ENCODE data around the gene SYCE3.
"Not testable (repeated sequence)": the region's sequence is repeated elsewhere in the genome, so short reads cannot be mapped to it uniquely, and the experiment has no call there.

SYCE3 gene

DNA sequence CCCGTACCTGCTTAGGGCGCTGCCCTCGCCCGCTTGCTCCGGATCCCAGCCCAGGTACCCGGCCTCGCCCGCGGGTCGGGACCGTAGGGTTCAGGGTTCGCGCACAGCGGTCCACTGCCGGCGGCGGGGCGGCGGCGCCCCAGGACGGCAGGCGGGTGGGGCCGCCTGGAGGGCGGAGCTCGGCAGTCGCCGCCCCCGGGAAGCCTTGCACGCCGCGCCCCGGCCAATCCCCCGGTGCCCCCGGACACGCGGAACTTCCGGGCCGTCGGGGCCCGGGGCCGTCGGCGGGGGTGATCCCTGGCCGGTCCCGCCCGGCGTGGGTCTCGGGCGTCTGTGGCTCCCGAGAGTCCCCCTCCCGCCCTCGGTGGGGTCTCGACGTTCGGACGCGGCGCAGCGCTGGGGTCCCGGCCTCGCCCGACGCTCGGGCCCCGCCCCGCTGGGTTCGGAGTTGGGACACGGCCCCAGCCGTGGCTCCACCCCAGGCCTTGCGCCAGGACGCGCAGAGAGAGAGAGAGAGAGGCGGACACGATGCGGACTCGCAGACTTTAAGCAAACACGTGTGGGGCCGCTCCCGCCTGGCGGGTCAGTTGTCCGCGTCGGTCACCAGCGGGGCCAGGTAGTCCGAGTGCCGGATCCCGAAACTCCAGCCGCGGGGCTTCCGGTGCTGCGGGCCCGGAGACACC is 32.7 kb downstream of the SYCE3 start, which contains the start of gene TYMP:
Gene TYMP (minus strand): TSS at position 116 of the 683 bp plus-strand sequence. CDS start 303 bp downstream, outside the sequence.
- DNase-seq: peak; percentile 81

- no peak for DNase-seq
Observed at GRCh38 chr22:50529416-50529896, 33.3 kb downstream of the SYCE3 start.

DNA sequence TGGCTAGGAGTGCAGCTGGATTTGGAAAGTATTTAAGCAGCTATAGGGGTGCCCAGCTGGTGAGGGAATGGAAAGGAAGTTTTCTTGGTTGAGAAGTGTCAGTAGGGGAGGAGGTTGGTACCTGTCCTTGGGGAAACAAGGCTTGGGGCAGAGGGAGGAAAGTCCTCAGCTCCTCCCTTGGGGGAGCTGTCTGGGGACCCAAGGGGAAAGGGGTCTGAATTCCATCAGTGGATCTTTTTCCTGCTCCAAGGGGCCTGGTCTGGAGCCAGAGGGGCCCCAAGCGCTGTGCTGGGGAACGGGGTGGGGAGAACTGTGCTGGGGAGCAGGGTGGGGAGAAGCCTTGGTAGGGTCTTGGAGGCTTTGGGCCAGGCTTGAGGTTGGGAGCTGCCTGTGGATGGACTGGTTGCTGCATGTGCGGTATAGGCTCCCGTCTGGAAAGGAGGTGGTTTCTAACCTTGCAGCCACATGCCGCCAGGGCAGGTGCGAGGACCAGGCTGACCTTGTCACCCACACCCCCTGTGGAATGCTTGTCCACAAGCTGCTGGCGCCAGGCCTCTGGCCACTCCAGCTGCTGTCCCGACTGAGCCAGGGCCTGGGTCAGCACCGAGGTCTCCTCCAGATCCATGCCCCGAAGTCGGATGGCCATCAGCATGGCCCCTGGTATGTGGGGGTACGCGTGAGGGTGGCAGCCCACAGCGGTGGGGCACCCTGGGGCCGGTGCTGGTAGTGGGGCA is 33.9 kb downstream of the SYCE3 start:
- DNase-seq: no peak

DNA sequence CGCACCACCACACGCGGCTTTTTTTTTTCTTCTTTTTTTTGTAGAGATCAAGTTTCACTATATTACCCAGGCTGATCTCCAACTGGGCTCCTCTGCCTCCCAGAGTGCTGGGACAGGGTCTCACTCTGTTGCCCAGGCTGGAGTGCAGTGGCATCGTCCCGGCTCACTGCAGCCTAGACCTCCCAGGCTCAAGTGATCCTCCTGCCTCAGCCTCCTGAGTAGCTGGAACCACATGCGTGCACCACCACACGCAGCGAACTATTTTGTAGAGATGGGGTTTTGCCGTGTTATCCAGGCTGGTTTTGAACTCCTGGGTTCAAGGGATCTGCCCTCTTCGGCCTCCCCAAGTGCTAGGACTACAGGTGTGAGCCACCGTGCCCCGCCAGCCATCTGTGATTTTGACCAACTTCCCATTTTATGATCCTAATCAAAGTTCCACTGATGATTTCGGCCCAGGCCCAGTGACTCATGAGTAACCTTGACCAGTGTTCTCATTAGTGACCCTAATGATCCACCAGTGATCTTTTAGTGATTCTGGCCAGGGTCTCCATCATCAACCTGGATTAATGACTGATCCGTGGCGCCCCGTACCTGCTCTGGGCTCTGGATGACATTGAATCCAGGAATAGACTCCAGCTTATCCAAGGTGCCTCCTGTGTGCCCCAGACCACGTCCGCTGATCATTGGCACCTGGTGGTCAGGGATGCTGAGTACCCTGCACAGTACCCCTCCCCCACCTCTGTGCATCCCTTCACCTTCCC is 34.6 kb downstream of the SYCE3 start:
- DNase-seq: no peak

DNA sequence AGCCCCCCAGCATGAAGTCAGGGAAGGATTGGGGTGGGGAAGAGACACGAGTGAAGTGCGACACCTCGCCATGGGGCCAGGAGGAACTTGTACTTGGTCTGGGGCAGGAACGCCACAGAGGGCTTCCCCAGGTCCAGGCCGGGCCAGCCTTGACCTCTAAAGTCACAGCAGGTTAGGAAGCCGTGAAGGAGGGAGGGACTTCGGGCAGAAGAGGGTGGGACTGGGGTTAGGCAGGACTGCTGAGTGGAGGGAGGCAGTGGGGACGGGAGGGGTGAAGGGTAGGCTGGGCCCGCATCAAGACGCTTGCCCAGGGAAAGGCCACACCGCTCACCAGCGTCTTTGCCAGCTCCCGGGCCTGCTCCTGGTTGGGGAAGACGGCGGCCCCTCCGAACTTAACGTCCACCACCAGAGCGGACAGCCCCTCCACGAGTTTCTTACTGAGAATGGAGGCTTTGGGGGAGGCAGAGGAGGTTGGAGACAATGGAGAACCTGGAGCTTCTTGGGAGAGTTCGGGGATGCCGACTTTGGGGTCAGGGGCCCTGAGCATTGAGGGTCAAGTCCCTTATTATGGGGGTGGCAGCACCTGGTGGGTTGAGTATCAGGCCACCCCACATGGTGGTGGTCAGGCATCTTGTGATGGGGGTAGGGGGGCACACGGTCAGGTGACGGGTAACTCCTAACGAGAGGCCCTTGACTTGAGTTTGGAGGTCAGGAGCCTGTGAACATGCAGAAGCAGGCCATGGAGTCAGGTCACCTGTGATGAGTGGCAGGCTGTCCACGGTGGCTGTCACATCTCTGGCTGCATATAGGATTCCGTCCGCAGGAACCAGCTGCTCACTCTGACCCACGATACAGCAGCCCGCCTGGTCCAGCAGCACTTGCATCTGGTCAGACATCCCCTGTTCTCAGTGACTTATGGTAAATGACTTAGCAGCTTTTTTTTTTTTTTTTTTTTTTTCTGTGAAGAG is 35.6 kb downstream of the SYCE3 start:
- DNase-seq: peak; percentile 74

GRCh38 chr22:50526108-50526833 is 36.4 kb downstream of the SYCE3 start:
- peak; percentile 86 for DNase-seq

GRCh38 chr22:50525858-50526107 is 36.9 kb downstream of the SYCE3 start:
- no peak for DNase-seq

- DNase-seq: peak; percentile 97
Observed at GRCh38 chr22:50525104-50525857, 37.4 kb downstream of the SYCE3 start, which contains the start of gene SCO2. Gene SCO2, minus strand, starts transcription at chr22:50525598. Its CDS starts 1,187 bp downstream, at chr22:50524411.

- DNase-seq: no peak
Observed at GRCh38 chr22:50524676-50525103, 38.0 kb downstream of the SYCE3 start.

DNA sequence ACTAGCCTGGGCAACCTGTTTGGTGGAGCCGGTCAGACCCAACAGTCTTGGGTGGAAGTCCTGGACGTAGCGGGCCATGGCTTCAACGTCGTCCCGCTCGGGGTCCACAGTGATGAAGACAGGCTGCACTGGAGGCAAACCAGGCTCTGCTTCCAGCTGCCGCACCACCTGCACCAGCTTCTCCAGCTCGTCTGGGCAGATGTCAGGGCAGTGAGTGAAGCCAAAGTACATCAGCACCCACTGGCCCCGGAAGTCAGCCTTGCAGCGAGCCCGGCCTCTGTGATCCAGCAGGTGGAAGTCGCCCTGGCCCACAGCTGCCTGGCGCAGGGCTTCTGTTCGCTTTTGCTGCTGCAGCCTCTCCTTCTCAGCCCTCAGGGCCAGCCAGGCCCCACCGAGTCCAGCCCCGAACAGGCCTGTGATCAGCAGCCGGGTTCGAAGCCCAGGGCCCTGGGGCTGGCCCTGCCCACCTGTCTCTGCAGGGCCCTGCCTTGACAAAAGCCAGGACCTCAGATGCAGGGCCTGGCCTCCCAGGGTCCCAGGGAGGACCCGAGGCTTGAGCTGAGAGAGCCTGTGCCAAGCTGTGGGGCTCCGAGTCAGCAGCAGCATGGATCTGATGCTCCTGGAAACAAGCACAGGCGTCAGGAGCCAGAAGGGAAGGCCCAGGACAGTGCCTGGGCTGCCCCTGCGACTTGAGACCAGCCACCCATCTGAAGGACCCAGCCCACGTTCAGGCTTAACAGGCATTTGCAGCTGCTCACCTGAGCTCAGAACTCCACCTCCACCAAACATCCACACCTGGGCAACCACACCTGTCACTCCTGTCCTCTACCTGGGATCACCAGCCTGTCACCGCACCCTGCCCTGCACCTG is 38.7 kb downstream of the SYCE3 start:
- DNase-seq: no peak

DNA sequence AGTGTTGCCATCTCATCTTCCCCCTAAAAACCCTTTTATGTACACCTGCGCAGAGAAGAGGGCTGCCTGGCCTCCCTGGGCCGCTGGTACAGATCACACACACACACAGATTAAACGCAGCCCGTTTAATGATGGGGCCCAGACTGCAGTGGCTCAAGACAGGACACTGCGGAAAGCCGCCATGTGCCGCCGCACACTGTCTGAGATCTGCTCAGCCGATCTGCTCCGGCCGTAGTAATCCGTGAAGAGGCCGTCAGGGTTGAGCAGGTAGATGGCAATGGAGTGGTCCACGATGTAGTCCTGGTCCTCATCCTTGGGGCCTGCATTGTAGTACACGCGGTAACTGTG is 39.3 kb downstream of the SYCE3 start:
- DNase-seq: no peak

GRCh38 chr22:50522806-50523438 is 39.8 kb downstream of the SYCE3 start:
- DNase-seq: no peak

- DNase-seq: no peak
Observed at GRCh38 chr22:50522208-50522805, 40.4 kb downstream of the SYCE3 start.

- no peak for DNase-seq
Observed at GRCh38 chr22:50521710-50522109, 41.0 kb downstream of the SYCE3 start.

DNA sequence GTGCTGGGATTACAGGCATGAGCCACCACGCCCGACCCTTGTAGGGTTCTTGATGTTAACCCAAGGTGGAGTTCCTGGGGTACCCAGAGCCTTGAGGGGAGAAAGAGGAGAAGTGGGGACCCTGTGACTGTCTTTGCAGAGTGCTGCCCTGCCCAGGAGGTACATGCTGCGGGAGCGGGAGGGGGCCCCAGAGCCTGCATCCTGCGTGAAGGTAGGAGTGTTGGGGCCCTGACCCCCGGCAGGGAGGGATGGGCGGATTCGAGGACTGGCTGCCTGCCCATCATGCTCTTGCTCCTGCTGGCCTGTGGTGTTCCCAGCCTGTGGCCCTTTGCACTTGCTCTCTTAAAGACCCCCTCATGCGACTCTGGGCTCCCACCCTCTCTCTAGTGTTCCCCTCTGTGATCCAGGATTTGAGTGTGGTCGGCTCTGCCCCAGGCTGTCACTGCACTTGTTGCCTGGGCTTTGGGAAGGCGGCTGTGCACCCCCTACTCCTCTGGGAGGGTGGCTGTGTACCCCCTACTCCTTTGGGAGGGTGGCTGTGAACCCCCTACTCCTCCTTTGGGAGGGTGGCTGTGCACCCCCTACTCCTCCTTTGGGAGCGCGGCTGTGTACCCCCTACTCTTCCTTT is 41.8 kb downstream of the SYCE3 start:
- no peak for DNase-seq

DNA sequence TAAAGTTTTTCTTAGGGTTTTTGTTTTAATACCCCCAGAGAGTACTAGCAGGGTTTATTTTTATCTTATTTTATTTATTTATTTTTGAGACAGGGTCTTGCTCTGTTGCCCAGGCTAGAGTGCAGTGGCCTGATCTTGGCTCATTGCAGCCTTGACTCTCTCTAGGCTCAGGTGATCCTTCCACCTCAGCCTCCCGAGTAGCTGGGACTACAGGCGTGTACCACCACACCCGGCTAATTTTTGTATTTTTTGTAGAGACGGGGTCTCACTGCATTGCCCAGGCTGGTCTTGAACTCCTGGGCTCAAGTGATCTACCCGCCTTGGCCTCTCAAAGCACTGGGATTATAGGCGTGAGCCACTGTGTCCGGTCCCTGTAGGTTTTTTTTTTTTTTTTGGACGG is 42.5 kb downstream of the SYCE3 start:
- DNase-seq: not testable (repeated sequence)

- DNase-seq: no peak
Observed at GRCh38 chr22:50519151-50519550, 43.6 kb downstream of the SYCE3 start.

DNA sequence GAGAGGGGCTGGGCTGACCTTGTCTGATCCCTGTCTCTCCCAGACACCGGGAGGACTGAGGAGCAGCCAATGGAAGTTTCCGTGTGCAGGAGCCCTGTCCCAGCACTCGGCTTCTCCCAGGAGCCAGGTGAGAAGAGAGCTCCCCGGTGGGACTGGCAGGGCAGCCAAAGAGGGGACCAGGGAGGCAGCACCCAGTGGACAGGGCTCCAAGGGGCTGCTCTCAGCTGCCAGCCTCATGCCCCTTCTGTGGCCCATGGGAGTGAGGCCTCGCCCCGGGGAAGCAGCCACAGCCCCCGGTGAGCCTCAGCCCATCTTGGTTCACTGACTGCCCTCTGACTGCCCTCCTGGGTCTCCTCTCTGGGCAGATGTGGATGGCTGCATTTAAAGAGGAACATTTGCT is 44.1 kb downstream of the SYCE3 start:
- DNase-seq: no peak
